RWPE2 (cell line): ENCODE measurements around the gene SLC5A2.

Source experiments
- ATAC-seq: fragments of 200-7000 bp; cut with Tn5 transposase; 3 replicates; pipeline ENCODE4 v1.9.1; 2021; ENCODE audit warnings: low read depth
- DNase-seq: peaks from one replicate; pipeline ENCODE4 v3.0.0-alpha.2; 2020; ENCODE audit warnings: low spot score
- H3K27ac ChIP-seq: fragments of 450-650 bp; 2 replicates; pipeline ENCODE4 v1.5.1; 2017; ENCODE audit warnings: mild to moderate bottlenecking; ENCODE audit not compliant: poor library complexity, severe bottlenecking
- H3K27me3 ChIP-seq: fragments of 250-450 bp; sonication (Bioruptor Pico); 2 replicates; pipeline ENCODE4 v1.5.1; 2021; ENCODE audit warnings: mild to moderate bottlenecking, moderate library complexity; ENCODE audit not compliant: insufficient read depth, poor library complexity, severe bottlenecking
- H3K36me3 ChIP-seq: fragments of 250-450 bp; sonication (Bioruptor Pico); 2 replicates; pipeline ENCODE4 v1.5.1; 2020; ENCODE audit warnings: low read depth, mild to moderate bottlenecking, moderate library complexity
- H3K4me1 ChIP-seq: fragments of 250-450 bp; sonication (Bioruptor Pico); 2 replicates; pipeline ENCODE4 v1.5.1; 2021; ENCODE audit warnings: mild to moderate bottlenecking, moderate library complexity; ENCODE audit not compliant: insufficient read depth, poor library complexity, severe bottlenecking
- H3K4me3 ChIP-seq: fragments of 250-450 bp; sonication (Bioruptor Pico); 2 replicates; pipeline ENCODE4 v1.5.1; 2021; ENCODE audit warnings: mild to moderate bottlenecking, moderate library complexity; ENCODE audit not compliant: severe bottlenecking
- H3K9me3 ChIP-seq: fragments of 250-450 bp; sonication (Bioruptor Pico); 2 replicates; pipeline ENCODE4 v1.5.1; 2021; ENCODE audit warnings: mild to moderate bottlenecking, moderate library complexity; ENCODE audit not compliant: severe bottlenecking
- TF ChIP-seq, protein P1 (sequence below): fragments of 450-650 bp; IDR thresholded peaks from one replicate; pipeline ENCODE4 v1.5.1; 2017; ENCODE audit warnings: mild to moderate bottlenecking, moderate library complexity; ENCODE audit not compliant: poor library complexity, severe bottlenecking

Gene SLC5A2

DNA sequence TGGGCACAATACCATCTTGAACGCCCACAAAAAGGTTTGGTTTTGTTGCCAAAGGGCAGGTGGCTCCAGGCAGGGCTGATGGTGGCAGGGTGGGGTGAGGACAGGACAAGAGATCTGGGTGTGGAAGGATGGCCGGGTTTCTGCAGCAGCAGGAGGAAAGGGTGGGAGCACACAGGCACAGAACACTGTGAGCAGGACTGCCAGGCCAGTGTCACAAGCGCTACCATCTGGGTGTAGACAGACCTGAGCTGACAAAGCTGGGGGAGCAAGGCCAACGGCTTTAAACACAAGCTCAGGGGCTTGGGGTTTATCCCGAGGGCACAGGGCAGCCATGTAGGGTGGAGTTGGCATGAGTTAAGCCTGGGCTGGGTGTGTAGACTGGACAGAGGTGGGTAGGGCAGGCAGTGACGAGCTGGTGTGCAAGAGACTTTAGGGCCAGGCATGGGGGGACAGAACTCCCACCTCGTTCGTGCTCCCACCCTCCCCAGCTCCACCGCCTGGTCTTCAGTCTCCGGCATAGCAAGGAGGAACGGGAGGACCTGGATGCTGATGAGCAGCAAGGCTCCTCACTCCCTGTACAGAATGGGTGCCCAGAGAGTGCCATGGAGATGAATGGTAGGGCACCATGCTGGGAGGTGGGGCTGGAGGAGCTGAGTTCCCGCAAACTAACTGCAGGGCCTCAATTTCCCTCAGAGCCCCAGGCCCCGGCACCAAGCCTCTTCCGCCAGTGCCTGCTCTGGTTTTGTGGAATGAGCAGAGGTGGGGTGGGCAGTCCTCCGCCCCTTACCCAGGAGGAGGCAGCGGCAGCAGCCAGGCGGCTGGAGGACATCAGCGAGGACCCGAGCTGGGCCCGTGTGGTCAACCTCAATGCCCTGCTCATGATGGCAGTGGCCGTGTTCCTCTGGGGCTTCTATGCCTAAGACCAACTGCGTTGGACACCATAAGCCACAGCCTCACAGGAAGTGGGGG lies 7.0 kb downstream of the SLC5A2 start:
- Histone ChIP-seq H3K27ac (no peak overlapping the region), H3K4me1 (no peaks in the 10 kb centered on the region), H3K9me3 (no peaks in the 10 kb centered on the region), H3K27me3 (no peaks in the 10 kb centered on the region), H3K36me3 (peaks cover 10% of the 10 kb centered on the region; the same call in 1 of the 2 replicates), H3K4me3 (no peak overlapping the region)
- DNase-seq: no peak
- no peak for ATAC-seq
- TF ChIP-seq, protein P1, sequence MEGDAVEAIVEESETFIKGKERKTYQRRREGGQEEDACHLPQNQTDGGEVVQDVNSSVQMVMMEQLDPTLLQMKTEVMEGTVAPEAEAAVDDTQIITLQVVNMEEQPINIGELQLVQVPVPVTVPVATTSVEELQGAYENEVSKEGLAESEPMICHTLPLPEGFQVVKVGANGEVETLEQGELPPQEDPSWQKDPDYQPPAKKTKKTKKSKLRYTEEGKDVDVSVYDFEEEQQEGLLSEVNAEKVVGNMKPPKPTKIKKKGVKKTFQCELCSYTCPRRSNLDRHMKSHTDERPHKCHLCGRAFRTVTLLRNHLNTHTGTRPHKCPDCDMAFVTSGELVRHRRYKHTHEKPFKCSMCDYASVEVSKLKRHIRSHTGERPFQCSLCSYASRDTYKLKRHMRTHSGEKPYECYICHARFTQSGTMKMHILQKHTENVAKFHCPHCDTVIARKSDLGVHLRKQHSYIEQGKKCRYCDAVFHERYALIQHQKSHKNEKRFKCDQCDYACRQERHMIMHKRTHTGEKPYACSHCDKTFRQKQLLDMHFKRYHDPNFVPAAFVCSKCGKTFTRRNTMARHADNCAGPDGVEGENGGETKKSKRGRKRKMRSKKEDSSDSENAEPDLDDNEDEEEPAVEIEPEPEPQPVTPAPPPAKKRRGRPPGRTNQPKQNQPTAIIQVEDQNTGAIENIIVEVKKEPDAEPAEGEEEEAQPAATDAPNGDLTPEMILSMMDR: no peak

DNA sequence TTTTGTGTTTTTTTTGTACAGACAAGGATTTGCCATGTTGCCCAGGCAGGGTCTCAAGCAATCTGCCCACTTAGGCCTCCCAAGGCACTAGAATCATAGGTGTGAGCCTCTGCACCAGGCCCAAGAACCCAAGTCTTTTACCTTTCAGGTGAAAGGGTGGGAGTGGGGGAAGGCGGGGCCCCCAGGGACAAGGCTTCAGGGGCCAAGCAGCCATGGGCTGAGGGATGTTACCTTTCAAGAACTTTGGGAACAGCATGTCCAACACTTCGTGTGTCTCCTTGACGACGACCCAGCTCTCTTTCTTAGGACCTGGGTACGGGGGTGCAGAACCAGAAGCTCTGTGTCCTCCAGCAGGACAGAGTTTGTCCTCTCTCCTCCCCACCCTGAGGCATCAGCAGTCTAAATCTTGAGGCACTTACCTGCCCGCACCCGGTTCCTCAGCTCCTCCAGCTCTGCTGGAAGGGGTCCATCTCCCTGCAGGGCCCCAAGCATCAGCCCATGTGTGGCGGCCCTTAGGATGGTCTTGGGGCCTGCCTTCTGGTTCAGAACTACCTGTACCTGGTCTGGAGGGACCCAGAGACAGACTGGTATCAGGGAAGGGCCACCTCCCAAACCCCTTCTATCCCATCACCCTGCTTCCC lies 9.0 kb downstream of the SLC5A2 start:
- peaks cover 17% of the 10 kb centered on the region for H3K36me3 ChIP-seq
- TF ChIP-seq, protein P1: no peak
- no peaks in the 10 kb centered on the region for H3K9me3 ChIP-seq
- no peak for ATAC-seq
- no peak overlapping the region for H3K27ac ChIP-seq
- no peaks in the 10 kb centered on the region for H3K4me1 ChIP-seq
- H3K4me3 ChIP-seq: no peak overlapping the region
- DNase-seq: no peak
- no peaks in the 10 kb centered on the region for H3K27me3 ChIP-seq

DNA sequence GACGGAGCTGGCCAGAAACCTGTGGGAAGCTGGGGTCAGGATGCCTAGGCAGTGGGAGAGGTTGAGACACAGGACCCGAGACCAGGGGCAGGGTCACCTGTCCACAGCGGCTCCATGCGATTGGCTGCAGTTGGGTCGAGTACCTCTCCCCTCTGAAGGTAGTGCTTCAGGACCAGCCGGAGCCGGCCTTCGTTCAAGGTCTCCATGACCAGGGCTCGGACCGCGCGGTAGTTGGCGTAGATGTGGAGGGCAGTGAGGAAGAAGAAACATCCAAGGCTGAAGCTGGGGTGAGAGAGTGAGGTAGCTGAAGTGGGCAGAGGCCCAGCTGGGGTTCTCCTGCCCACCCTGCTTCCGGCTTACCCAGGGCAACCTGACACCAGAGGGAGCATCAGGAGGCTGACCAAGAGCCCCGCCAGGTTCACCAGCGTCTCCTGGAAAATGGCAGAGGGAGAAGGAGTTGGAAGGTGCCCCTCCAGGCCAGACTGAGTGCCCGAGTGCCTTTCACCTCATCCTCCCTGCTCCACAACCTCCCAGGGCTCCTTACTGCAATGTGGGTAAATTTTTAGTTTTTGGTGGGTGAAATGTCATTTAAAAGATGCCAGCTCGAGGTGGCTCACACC lies 10.7 kb downstream of the SLC5A2 start:
- Histone ChIP-seq H3K27ac (no peak overlapping the region), H3K27me3 (no peaks in the 10 kb centered on the region), H3K4me3 (no peak overlapping the region), H3K4me1 (no peaks in the 10 kb centered on the region), H3K9me3 (no peaks in the 10 kb centered on the region), H3K36me3 (peaks cover 34% of the 10 kb centered on the region)
- no peak for ATAC-seq
- DNase-seq: no peak
- TF ChIP-seq, protein P1: no peak

DNA sequence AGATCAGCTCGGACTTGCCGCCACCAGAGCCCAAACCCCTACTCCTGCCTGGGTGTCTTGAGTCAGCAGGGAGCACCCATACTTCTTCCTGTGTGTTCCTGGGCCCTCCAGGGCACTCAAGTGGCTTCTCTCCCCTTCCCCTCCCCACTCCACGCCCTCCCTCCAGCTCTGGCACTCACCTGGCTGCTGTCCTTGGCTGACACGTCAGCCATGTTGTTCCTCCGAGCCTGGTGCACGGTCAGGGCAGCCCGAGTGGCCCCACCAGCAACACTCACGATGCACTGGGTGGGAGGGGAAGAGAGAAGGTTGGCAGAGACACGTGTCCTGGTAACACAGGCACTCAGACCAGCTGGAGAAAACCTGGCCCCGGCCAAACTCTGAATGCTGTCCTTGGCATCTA lies 13.7 kb downstream of the SLC5A2 start:
- ATAC-seq: no peak
- H3K36me3 ChIP-seq: peaks cover 53% of the 10 kb centered on the region
- no peaks in the 10 kb centered on the region for H3K4me1 ChIP-seq
- no peaks in the 10 kb centered on the region for H3K9me3 ChIP-seq
- H3K27ac ChIP-seq: no peak overlapping the region
- TF ChIP-seq, protein P1: no peak
- DNase-seq: no peak
- H3K27me3 ChIP-seq: no peaks in the 10 kb centered on the region
- H3K4me3 ChIP-seq: no peak overlapping the region
